Neuronal stem cell (in vitro differentiated cells): ENCODE measurements around the gene HOXB4.
A peak's percentile ranks its signal among the peaks of the same experiment; 100 is the strongest.

Experiments
- DNase-seq: peaks from one replicate; pipeline ENCODE4 v3.0.0-alpha.2; 2013; ENCODE audit warnings: low spot score
- H2AFZ ChIP-seq: one replicate; pipeline ENCODE4 v1.6.1; 2013; ENCODE audit warnings: mild to moderate bottlenecking, low read length, inconsistent platforms
- H2AK5ac ChIP-seq: 2 replicates; pipeline ENCODE4 v1.6.1; 2013; ENCODE audit warnings: low read depth, mild to moderate bottlenecking, inconsistent platforms, low read length, moderate library complexity, mixed read lengths
- H2BK120ac ChIP-seq: 2 replicates; pipeline ENCODE4 v1.6.1; 2013; ENCODE audit warnings: low read depth, mild to moderate bottlenecking, inconsistent platforms, low read length, moderate library complexity, mixed read lengths
- H2BK12ac ChIP-seq: one replicate; pipeline ENCODE4 v1.6.1; 2013; ENCODE audit warnings: low read length, inconsistent platforms
- H2BK15ac ChIP-seq: 2 replicates; pipeline ENCODE4 v1.6.1; 2013; ENCODE audit warnings: mild to moderate bottlenecking, low read length, inconsistent platforms, mixed read lengths
- H2BK5ac ChIP-seq: one replicate; pipeline ENCODE4 v1.6.1; 2013; ENCODE audit warnings: inconsistent platforms, mild to moderate bottlenecking, low read length, moderate library complexity
- H3K14ac ChIP-seq: one replicate; pipeline ENCODE4 v1.6.1; 2013; ENCODE audit warnings: low read length, inconsistent platforms
- H3K18ac ChIP-seq: 2 replicates; pipeline ENCODE4 v1.6.1; 2013; ENCODE audit warnings: low read length, inconsistent platforms
- H3K23ac ChIP-seq: 2 replicates; pipeline ENCODE4 v1.6.1; 2013; ENCODE audit warnings: low read depth, mild to moderate bottlenecking, mixed read lengths, low read length, inconsistent platforms; ENCODE audit not compliant: poor library complexity
- H3K27ac ChIP-seq: replicated peaks from 3 replicates; pipeline ENCODE4 v1.5.1; 2013; ENCODE audit warnings: low read length, inconsistent platforms
- H3K27me3 ChIP-seq, 3 experiments: 2 replicates each; pipeline ENCODE4 v1.6.1; 2013; ENCODE audit warnings: low read length in 3 of 3, mild to moderate bottlenecking in 2 of 3, inconsistent platforms in 1 of 3, low read depth in 1 of 3, mixed read lengths in 1 of 3, moderate library complexity in 1 of 3; ENCODE audit not compliant: control insufficient read depth in 3 of 3, insufficient read depth in 3 of 3
- H3K36me3 ChIP-seq, 2 donors: replicated peaks in 1 of 2; 2 replicates each; pipeline ENCODE4 v1.6.1; 2013; ENCODE audit warnings: low read length in 2 of 2; ENCODE audit not compliant: control insufficient read depth in 2 of 2, insufficient read depth in 2 of 2
- H3K4ac ChIP-seq: 2 replicates; pipeline ENCODE4 v1.6.1; 2013; ENCODE audit warnings: inconsistent platforms, mild to moderate bottlenecking, low read length, moderate library complexity
- H3K4me1 ChIP-seq, 2 donors: 1 replicate in 1 of 2; 2 replicates in 1 of 2; pipeline ENCODE4 v1.6.1; 2013; ENCODE audit warnings: low read length in 2 of 2, low read depth in 1 of 2; ENCODE audit not compliant: control insufficient read depth in 2 of 2, insufficient read depth in 1 of 2
- H3K4me2 ChIP-seq: one replicate; pipeline ENCODE4 v1.6.1; 2013; ENCODE audit warnings: mild to moderate bottlenecking, low read length, inconsistent platforms; ENCODE audit not compliant: insufficient read depth, poor library complexity, severe bottlenecking
- H3K4me3 ChIP-seq, 2 donors: 2 replicates each; pipeline ENCODE4 v1.5.1; 2013; ENCODE audit warnings: low read length in 2 of 2, mild to moderate bottlenecking in 2 of 2, inconsistent platforms in 1 of 2, moderate library complexity in 1 of 2
- H3K79me1 ChIP-seq: one replicate; pipeline ENCODE4 v1.6.1; 2013; ENCODE audit warnings: low read depth, mild to moderate bottlenecking, inconsistent platforms, low read length, moderate library complexity
- H3K9ac ChIP-seq: one replicate; pipeline ENCODE4 v1.6.1; 2013; ENCODE audit warnings: mild to moderate bottlenecking, low read depth, low read length, inconsistent platforms; ENCODE audit not compliant: poor library complexity
- H3K9me3 ChIP-seq, 2 donors: replicated peaks in 1 of 2; 2 replicates each; pipeline versions ENCODE3 to v1.6.1; 2013; ENCODE audit warnings: low read length in 2 of 2, mild to moderate bottlenecking in 2 of 2, inconsistent platforms in 1 of 2, low read depth in 1 of 2, mixed read lengths in 1 of 2, moderate library complexity in 1 of 2; ENCODE audit not compliant: control insufficient read depth in 2 of 2, insufficient read depth in 1 of 2
- H4K8ac ChIP-seq: one replicate; pipeline ENCODE4 v1.6.1; 2013; ENCODE audit warnings: low read depth, mild to moderate bottlenecking, inconsistent platforms, low read length, moderate library complexity
- H4K91ac ChIP-seq: one replicate; pipeline ENCODE4 v1.6.1; 2013; ENCODE audit warnings: low read length, low read depth, mild to moderate bottlenecking, inconsistent platforms; ENCODE audit not compliant: poor library complexity
- WGBS, 2 donors: extraction: QIAGEN DNeasy Blood & Tissue Kit; methylation state at CpG; one replicate each; pipeline ENCODE4 v1.1.7; 2013; ENCODE audit warnings: missing lambda C conversion rate in 2 of 2, mixed read lengths in 1 of 2; ENCODE audit not compliant: insufficient read length in 2 of 2, insufficient replicate concordance in 1 of 2; ENCODE audit errors: extremely low coverage in 2 of 2; 5-methylcytosine and 5-hydroxymethylcytosine counted together

The HOXB4 gene

GRCh38 chr17:48564188-48565021 is 13.7 kb downstream of the HOXB4 start:
- no peak overlapping the region for H3K4ac ChIP-seq
- H3K18ac ChIP-seq: no peak overlapping the region
- no peak overlapping the region for H2BK5ac ChIP-seq
- H2BK15ac ChIP-seq: no peak overlapping the region
- no peak overlapping the region for H3K4me2 ChIP-seq
- H3K27me3 ChIP-seq: peaks cover 64 to 98% (median 98%) of the 10 kb centered on the region in 3 experiments
- no peak overlapping the region for H2BK12ac ChIP-seq
- H3K23ac ChIP-seq: no peak overlapping the region
- H3K4me3 ChIP-seq: no peak overlapping the region
- no peaks in the 10 kb centered on the region for H3K36me3 ChIP-seq
- no peaks in the 10 kb centered on the region for H3K4me1 ChIP-seq
- peaks cover 0 to 2% of the 10 kb centered on the region in 2 donors for H3K9me3 ChIP-seq
- H4K8ac ChIP-seq: no peak overlapping the region
- H3K9ac ChIP-seq: no peak overlapping the region
- no peak overlapping the region for H3K27ac ChIP-seq
- no CpG with 5 or more reads among the region's 73 CpGs for WGBS, 2 donors
- no peak overlapping the region for H3K14ac ChIP-seq
- H2AFZ ChIP-seq: peak overlapping the region; percentile 35
- H4K91ac ChIP-seq: no peak overlapping the region
- no peaks in the 10 kb centered on the region for H3K79me1 ChIP-seq
- no peak overlapping the region for H2BK120ac ChIP-seq
- no peak overlapping the region for H2AK5ac ChIP-seq
- no peak for DNase-seq

GRCh38 chr17:48563867-48564187 is 14.3 kb downstream of the HOXB4 start:
- H4K91ac ChIP-seq: no peak overlapping the region
- no peak overlapping the region for H2AK5ac ChIP-seq
- peak overlapping the region; percentile 69 for H3K23ac ChIP-seq
- no peak overlapping the region for H3K14ac ChIP-seq
- H3K79me1 ChIP-seq: no peaks in the 10 kb centered on the region
- no peaks in the 10 kb centered on the region for H3K36me3 ChIP-seq
- H3K27me3 ChIP-seq: peaks cover 67 to 98% (median 98%) of the 10 kb centered on the region in 3 experiments
- H2BK15ac ChIP-seq: no peak overlapping the region
- H3K9ac ChIP-seq: no peak overlapping the region
- H3K27ac ChIP-seq: no peak overlapping the region
- H2BK120ac ChIP-seq: no peak overlapping the region
- H3K4me1 ChIP-seq: no peaks in the 10 kb centered on the region
- H2BK5ac ChIP-seq: no peak overlapping the region
- no peak overlapping the region for H3K18ac ChIP-seq
- no peak overlapping the region for H3K4me3 ChIP-seq
- H2AFZ ChIP-seq: no peak overlapping the region
- no peak overlapping the region for H3K4ac ChIP-seq
- H2BK12ac ChIP-seq: no peak overlapping the region
- no peak for DNase-seq
- no peak overlapping the region for H4K8ac ChIP-seq
- H3K9me3 ChIP-seq: peaks cover 0 to 2% of the 10 kb centered on the region in 2 donors
- WGBS, 2 donors: no CpG with 5 or more reads among the region's 10 CpGs
- no peak overlapping the region for H3K4me2 ChIP-seq

GRCh38 chr17:48563385-48563838 is 14.7 kb downstream of the HOXB4 start:
- no CpG with 5 or more reads among the region's 6 CpGs for WGBS, 2 donors
- Histone ChIP-seq H4K8ac (no peak overlapping the region), H3K4me3 (no peak overlapping the region), H2BK5ac (no peak overlapping the region), H3K27ac (no peak overlapping the region), H3K9me3 (peaks cover 0 to 2% of the 10 kb centered on the region in 2 donors), H2BK120ac (no peak overlapping the region), H2AFZ (no peak overlapping the region), H3K14ac (no peak overlapping the region), H3K18ac (no peak overlapping the region), H3K36me3 (no peaks in the 10 kb centered on the region), H3K4me1 (no peaks in the 10 kb centered on the region), H3K4me2 (no peak overlapping the region), H3K9ac (no peak overlapping the region), H2BK15ac (no peak overlapping the region), H2BK12ac (no peak overlapping the region), H3K79me1 (no peaks in the 10 kb centered on the region), H2AK5ac (no peak overlapping the region), H3K23ac (peak overlapping the region; percentile 69), H3K27me3 (peaks cover 69 to 98% (median 98%) of the 10 kb centered on the region in 3 experiments), H4K91ac (no peak overlapping the region), H3K4ac (no peak overlapping the region)
- no peak for DNase-seq

GRCh38 chr17:48562934-48563333 is 15.2 kb downstream of the HOXB4 start:
- Histone ChIP-seq H2AFZ (no peak overlapping the region), H3K4ac (no peak overlapping the region), H3K27ac (no peak overlapping the region), H3K4me2 (no peak overlapping the region), H4K8ac (no peak overlapping the region), H2BK120ac (no peak overlapping the region), H3K9me3 (peaks cover 0 to 2% of the 10 kb centered on the region in 2 donors), H3K18ac (no peak overlapping the region), H2BK15ac (no peak overlapping the region), H4K91ac (no peak overlapping the region), H3K4me3 (no peak overlapping the region), H2AK5ac (no peak overlapping the region), H3K9ac (no peak overlapping the region), H3K23ac (no peak overlapping the region), H3K36me3 (no peaks in the 10 kb centered on the region), H3K79me1 (no peaks in the 10 kb centered on the region), H3K14ac (no peak overlapping the region), H3K27me3 (peaks cover 74 to 98% (median 98%) of the 10 kb centered on the region in 3 experiments), H3K4me1 (no peaks in the 10 kb centered on the region), H2BK12ac (no peak overlapping the region), H2BK5ac (no peak overlapping the region)
- no CpG with 5 or more reads among the region's 5 CpGs for WGBS, 2 donors
- DNase-seq: no peak
